GM21423 (cell line): ENCODE results near the gene POU2F2.
A peak's percentile ranks its signal among the peaks of the same experiment; 100 is the strongest.

ENCODE experiments used
- ATAC-seq: cut with Tn5 transposase; IDR thresholded peaks from one replicate; pipeline ENCODE4 v1.9.1; 2021; ENCODE audit warnings: mild to moderate bottlenecking, moderate library complexity; ENCODE audit not compliant: unreplicated experiment

POU2F2 gene

DNA sequence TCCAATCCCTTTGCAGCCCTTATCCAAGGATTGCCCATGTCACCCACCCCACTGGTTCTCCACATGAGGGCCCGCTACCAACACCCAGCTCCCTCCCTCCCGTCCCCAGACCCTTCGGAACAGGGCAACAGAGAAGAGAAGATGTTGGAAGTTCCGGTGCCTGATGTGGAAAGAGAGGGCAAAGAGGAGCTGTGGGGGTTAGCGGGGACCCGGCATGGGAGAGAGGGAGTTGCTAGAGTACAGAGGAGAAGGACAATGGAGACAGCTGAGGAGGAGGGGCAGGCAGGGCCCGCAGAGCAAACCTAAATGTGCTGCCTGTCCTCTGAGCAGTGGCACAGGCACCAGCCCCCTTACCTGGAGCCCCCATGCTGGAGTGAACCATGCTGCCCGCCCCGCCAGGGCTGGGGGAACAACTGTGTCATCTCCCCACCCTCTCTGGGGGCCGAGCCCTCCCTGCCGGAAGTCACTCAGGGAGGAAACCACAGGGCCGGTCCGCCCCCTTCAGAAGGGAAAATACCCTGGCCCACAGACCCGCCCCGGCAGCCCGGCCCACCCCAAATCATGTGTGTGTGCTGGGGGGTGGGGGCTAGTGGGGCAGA is at the start of gene POU2F2:
Gene POU2F2, minus strand, starts transcription at position 417 of the 599 bp plus-strand sequence. Its CDS starts 35 bp downstream, at position 382.
- ATAC-seq = peak; percentile 41

GRCh38 chr19:42178791-42179674 is 46.8 kb upstream of the POU2F2 start:
- no peak for ATAC-seq

GRCh38 chr19:42177686-42178019 is 45.4 kb upstream of the POU2F2 start:
- no peak for ATAC-seq

DNA sequence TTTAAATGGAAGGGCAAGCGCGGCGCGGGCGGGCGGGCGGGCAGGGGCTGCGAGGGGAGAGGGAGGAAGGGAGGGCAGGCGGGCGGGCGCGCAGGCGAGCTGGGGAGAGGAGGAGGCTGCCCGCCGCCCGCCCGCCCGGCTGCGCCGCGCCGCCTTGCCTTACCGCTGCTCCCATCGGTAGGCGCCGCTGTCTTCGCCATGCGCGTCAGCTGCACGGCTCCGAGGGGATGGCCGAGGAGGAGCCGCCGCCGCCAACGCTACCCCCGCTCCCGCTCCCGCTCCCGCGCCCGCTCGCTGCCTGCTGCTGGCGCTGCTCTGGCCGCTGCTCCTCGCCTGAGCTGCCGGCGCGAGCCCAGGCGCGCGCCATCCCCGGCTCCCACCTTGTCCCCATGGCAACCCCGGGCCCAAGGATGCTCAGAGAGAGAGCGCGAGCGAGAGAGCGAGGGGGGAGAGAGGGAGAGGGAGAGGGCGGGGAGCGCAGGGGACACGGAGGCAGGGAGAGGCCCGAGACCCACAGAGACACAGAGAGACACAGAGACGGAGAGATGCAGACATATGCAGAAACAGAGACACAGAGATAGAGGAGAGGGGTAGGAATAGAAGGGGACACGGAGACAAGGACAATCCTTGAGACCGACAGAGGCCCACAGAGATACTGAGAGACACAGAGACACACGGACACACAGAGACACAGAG is 44.9 kb upstream of the POU2F2 start:
- no peak for ATAC-seq

GRCh38 chr19:42176649-42176989 is 44.4 kb upstream of the POU2F2 start:
- no peak for ATAC-seq

DNA sequence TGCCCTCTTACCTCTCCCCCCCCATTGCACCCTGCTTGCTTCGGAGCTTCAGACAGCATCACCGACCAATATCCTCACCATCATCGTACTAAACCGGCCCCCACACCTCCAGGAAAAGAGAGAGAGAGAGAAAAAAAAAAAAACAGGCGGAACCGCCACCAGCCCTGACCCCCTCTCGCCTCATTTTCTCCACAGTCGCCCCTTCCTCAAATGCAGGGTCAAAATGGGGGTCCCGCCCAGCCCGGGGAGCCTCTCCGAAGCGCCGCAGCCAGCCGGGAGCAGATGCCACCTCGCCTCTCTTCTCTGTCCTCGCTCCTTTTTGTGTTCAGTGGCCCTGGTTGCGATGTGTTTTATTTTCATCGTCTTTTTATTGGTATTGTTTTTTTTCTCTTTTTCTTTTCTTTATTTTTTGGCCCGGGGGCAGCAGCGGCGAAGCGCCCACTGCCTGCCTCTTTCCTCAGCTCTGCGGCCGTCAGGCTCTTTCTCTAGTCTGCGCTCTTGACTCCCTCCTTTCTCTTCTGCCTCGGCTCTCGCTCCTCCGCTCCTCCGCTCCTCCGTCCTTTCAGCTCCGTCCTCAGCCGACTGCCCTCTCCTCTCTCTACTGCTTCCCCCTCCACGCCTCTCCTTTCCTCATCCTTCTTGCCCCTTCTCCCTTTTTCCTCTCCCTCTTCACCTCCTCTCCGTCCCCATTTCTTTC is 43.9 kb upstream of the POU2F2 start:
- ATAC-seq = no peak

DNA sequence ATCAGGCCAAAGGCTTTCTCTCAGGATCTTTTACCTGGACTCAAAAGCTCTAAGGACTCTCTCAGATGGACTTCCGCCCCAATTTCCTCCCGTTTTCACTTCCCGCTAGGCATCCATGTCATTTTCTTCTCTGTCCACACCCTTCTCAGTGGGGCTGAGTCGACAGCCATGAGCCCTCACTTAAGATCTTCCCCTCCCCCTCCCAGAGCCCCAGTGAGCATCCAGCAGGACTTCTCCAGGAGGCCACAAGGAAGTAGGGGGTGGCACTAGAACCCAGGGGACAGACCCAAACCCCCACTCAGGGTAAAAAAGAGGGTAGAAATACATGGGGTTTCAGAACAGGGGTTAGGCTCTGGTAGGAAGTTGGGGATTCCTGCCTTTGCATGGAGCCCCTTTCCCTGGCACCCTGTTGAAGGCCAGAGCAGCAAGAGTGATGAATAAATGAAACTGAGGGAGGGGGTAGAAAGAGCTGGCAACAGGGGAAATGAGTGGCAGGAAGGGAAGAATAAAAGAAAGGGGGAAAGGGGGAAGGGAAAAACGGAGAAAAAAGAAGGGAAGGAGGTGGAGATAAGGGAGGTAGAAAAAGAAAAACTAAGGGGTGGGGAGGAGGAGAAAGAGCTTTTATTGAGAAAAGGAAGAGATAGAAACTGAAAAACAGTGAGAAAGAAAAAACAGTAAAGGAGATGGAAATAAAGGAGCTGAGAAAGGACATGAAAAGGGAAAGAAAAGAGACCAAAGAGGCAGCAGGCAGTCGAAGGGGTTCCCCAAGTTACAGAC is 42.9 kb upstream of the POU2F2 start:
- ATAC-seq = no peak

- ATAC-seq = no peak
Observed at GRCh38 chr19:42174188-42174587, 41.9 kb upstream of the POU2F2 start.

- ATAC-seq = no peak
Observed at GRCh38 chr19:42173695-42174094, 41.4 kb upstream of the POU2F2 start.

DNA sequence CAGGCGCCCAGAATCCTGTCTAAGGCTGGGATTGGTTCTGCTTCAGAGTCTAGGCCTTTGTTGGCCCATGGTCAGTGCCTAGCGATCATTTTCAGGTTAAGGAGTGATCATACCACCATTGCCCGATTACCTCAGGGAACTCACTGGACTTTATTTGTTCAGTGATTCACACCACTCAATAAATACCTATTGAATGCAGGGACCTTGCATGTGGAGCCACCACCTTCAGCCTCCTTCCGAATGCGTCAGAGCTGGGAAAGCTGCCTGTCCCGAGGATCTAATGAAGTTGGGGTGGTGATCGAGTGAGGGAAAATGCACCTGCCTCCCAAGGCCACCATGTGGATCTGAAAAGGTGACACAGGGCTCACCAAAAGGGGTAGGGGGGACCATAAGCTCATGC is 40.0 kb upstream of the POU2F2 start:
- no peak for ATAC-seq

DNA sequence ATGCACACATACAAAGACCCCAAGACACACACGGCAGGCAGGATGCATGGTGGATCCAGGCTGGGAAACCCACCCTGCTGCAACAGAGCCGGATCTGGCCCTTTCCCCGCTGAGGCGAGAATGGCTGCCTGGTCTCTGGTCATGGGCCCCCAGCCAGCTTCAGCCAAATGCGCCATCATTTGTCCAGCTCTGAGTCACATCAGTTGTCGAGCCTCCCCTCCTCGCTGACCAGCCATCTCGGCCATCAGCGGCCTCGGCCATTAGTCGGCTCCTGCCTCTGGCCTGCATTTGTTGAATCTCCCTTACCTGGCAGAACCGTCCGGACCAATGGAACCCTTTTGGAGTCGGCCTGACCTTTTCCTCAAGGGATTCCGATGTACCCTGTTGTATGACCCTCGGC is 38.5 kb upstream of the POU2F2 start:
- ATAC-seq = no peak

GRCh38 chr19:42169486-42170413 is 37.5 kb upstream of the POU2F2 start:
- ATAC-seq = no peak

DNA sequence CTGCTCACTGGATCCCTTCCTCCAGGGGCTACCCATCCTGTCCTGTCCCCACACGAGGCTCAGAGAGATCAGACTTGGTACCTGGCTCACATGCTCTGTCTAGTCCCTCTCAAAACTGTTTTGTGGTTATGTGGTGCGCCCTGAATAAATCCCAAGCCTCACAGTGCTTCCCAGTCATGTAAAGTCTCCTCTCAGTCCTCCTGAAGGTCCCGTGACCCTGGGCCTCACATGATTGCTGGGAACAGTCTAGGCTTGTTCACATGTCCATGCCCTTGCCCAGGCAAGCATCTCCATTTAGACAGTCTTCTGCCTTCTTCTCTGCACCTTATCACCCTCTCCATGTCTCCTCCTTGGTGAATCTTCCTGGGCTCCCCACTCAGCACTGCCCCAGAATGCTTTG is 36.0 kb upstream of the POU2F2 start:
- ATAC-seq = no peak

- no peak for ATAC-seq
Observed at GRCh38 chr19:42166316-42166715, 34.1 kb upstream of the POU2F2 start.

DNA sequence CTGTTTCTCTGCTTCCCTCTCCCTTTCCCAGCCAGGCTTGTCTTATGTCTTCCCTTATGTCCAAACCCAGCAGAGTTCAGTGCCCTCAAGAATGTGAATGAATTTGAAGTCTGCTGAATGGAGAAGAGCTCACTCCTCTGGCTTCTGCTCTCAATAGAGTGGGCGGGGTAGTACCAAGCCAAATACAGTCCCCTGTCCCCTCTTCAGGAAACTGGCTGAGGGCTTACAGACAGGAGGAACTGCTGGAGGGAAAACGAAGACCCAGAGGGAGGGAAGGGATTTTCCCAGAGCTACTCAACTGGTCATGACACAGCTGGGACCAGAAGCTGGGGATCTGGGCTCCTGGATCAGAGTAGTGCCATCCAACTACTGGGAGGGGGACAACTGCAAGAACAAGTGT is 32.9 kb upstream of the POU2F2 start:
- no peak for ATAC-seq

GRCh38 chr19:42161616-42162263 is 29.5 kb upstream of the POU2F2 start:
- ATAC-seq = no peak

DNA sequence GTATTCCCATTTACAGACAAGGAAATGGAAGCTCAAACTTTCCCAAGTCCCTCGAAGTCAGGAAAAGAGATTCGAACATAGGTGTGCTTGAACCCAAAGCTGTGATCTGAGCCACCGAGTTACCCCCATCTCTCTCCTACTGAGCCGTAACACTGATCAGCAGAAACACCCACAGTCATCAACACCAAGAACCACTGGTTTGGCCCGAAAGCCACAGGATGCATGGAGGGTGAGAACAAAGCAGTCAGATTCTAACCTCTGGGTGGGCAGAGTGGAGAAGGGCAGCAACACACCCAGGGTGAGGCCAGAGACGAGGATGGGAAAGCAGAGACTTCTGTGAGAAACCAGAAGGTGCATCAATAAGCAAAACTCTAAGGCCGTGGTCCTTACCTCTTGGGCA is 27.7 kb upstream of the POU2F2 start:
- no peak for ATAC-seq

DNA sequence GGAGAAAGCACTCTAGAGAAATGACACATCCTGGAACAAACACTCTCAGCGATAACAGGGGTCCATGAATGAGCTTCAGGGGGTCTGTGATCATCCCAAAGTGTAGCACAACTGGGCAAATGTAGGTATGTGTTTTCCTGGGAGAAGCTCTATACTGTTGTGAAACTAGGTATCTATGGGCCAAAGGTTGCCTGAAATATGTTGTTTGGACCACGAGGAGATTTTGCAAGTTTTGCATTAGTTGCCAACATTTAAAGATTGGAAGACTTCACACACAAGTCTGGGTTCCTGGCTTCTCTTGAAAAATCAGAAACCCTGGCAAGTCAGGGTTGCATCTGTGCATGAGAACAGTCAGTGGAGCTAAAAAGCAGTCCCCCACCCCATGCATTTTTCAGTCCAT is 26.7 kb upstream of the POU2F2 start:
- no peak for ATAC-seq

DNA sequence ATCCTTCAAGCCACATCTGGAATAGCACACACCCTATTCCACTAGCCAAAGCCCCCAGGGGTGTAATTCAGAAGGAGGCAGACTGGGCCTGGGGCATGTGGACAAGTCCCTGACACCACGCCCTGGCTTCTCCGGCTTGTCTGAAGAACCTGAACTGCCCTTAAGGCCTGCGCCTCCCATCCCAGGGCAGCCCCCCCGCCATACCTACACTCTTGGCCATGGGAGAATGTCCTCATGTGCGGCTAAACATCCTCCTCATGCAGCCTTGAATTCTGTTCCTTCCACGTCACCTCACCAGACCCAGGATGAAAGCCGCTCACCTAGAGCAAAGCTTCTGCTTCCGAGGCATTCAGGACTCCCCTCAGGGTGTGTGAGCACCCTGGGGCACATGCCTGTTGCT is 24.3 kb upstream of the POU2F2 start:
- ATAC-seq = no peak
